Mesothelial cell of epicardium (in vitro differentiated cells): ENCODE measurements around the gene TSACC. TPM values are rescaled to one million over a fixed set of nuclear protein-coding genes. Genes with fewer than 3 reads are reported as not detected.

Experiments used
- DNase-seq, 2 experiments: peaks; one replicate each; pipeline ENCODE4 v3.0.0; 2021; ENCODE audit warnings: low spot score in 2 of 2; ENCODE audit not compliant: unreplicated experiment in 2 of 2
- H3K27ac Mint-ChIP-seq: 2 replicates; pipeline ENCODE4 v1.8.0; 2021; ENCODE audit warnings: mixed read lengths
- H3K27me3 Mint-ChIP-seq: 2 replicates; pipeline ENCODE4 v1.8.0; 2021; ENCODE audit warnings: low read depth, mixed read lengths
- H3K36me3 Mint-ChIP-seq: 2 replicates; pipeline ENCODE4 v1.8.0; 2021; ENCODE audit warnings: mixed read lengths
- H3K4me1 Mint-ChIP-seq: 2 replicates; pipeline ENCODE4 v1.8.0; 2021; ENCODE audit warnings: mixed read lengths
- H3K4me3 Mint-ChIP-seq: 2 replicates; pipeline ENCODE4 v1.8.0; 2021; ENCODE audit warnings: mild to moderate bottlenecking, moderate library complexity, mixed read lengths
- H3K9me3 Mint-ChIP-seq: 2 replicates; pipeline ENCODE4 v1.8.0; 2021; ENCODE audit warnings: mixed read lengths
- CTCF ChIP-seq: fragments of 200-600 bp; sonication (generic); IDR thresholded peaks from one replicate; pipeline ENCODE4 v1.5.0; 2021; ENCODE audit warnings: antibody characterized with exemption; ENCODE audit not compliant: unreplicated experiment
- total RNA-seq: library from RNA; stranded (reverse); gene quantifications from 3 replicates; pipeline ENCODE4 v1.2.1, GENCODE V29; 2021

Gene TSACC
- total RNA-seq, 1 donor from 2014 or later = not detected

DNA sequence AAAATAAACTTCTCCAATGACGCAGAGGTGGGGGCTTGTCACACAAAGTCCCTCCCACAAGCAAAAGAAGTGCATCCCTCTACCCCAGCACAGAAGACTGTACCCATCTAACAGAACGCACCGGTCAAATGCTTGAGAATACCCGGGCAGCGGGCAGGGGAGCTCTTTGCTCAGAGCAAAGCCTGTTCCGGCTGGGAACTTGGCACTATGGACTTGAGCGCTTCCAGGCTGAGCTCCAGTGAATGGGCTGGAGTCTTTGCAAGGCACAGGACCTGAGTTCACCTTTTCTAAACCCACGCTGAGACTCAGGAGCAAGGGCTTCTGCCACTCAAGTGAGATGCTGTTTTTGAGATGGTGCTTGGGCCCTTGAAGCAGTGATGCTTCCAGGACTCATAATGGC is 51.0 kb downstream of the TSACC start:
- Mint-ChIP-seq H3K27ac (no peak overlapping the region), H3K4me1 (peaks cover 10% of the 10 kb centered on the region), H3K36me3 (no peaks in the 10 kb centered on the region), H3K27me3 (peaks cover 51% of the 10 kb centered on the region), H3K9me3 (no peaks in the 10 kb centered on the region), H3K4me3 (no peak overlapping the region)
- DNase-seq = no peak
- TF ChIP-seq CTCF = no peak

GRCh38 chr1:156390469-156391365 is 52.4 kb downstream of the TSACC start:
- H3K9me3 Mint-ChIP-seq = no peaks in the 10 kb centered on the region
- peaks cover 9% of the 10 kb centered on the region for H3K4me1 Mint-ChIP-seq
- H3K27me3 Mint-ChIP-seq = peaks cover 50% of the 10 kb centered on the region
- H3K27ac Mint-ChIP-seq = no peak overlapping the region
- H3K36me3 Mint-ChIP-seq = no peaks in the 10 kb centered on the region
- DNase-seq = no peak
- TF ChIP-seq CTCF = no peak
- H3K4me3 Mint-ChIP-seq = no peak overlapping the region

GRCh38 chr1:156391366-156391677 is 53.0 kb downstream of the TSACC start:
- H3K36me3 Mint-ChIP-seq = no peaks in the 10 kb centered on the region
- H3K4me1 Mint-ChIP-seq = peaks cover 8% of the 10 kb centered on the region
- TF ChIP-seq CTCF = no peak
- no peak for DNase-seq
- H3K4me3 Mint-ChIP-seq = no peak overlapping the region
- peaks cover 44% of the 10 kb centered on the region for H3K27me3 Mint-ChIP-seq
- H3K9me3 Mint-ChIP-seq = no peaks in the 10 kb centered on the region
- H3K27ac Mint-ChIP-seq = no peak overlapping the region

- no peak overlapping the region for H3K27ac Mint-ChIP-seq
- peaks cover 8% of the 10 kb centered on the region for H3K4me1 Mint-ChIP-seq
- no peak for DNase-seq
- H3K4me3 Mint-ChIP-seq = no peak overlapping the region
- no peaks in the 10 kb centered on the region for H3K36me3 Mint-ChIP-seq
- TF ChIP-seq CTCF = no peak
- peaks cover 41% of the 10 kb centered on the region for H3K27me3 Mint-ChIP-seq
- no peaks in the 10 kb centered on the region for H3K9me3 Mint-ChIP-seq
Observed at GRCh38 chr1:156391701-156392100, 53.4 kb downstream of the TSACC start.

DNA sequence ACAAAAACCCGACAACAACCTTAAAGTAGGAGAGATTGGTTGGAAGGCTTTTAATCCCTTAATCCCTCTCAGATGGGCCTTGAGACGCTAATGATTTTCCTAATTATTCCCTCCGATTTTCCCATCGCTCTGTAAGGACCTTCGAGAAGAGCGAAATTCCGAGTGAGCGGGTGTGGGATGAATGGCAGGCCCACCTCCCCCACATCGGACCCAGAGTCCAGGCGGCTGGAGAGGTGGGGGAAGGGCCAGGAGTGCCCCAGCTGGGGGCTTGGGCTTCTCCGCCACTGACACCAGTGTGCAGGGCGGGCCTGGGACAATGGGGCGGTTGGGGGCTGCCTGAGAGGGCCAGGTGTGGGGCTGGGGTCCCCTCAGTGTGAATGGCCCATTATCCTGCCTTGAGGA is 54.1 kb downstream of the TSACC start:
- Mint-ChIP-seq H3K27ac (no peak overlapping the region), H3K36me3 (no peaks in the 10 kb centered on the region), H3K27me3 (peaks cover 33% of the 10 kb centered on the region), H3K4me1 (peaks cover 8% of the 10 kb centered on the region), H3K9me3 (no peaks in the 10 kb centered on the region), H3K4me3 (no peak overlapping the region)
- no peak for DNase-seq
- TF ChIP-seq CTCF = no peak
